HG03159 (cell line): Measurements from ENCODE around the gene C3orf18.

ENCODE experiments used
- ATAC-seq: cut with Tn5 transposase; IDR thresholded peaks from one replicate; pipeline ENCODE4 v1.9.1; 2021; ENCODE audit warnings: mild to moderate bottlenecking, moderate library complexity; ENCODE audit not compliant: unreplicated experiment

The C3orf18 gene

GRCh38 chr3:50567386-50568167 is at the start of gene C3orf18:
C3orf18 (minus strand) TSS chr3:50567747; CDS start chr3:50565699, 2,048 bp downstream.
- peak; percentile 75 for ATAC-seq

GRCh38 chr3:50616770-50617095 is 49.2 kb upstream of the C3orf18 start:
- ATAC-seq, result peak; percentile 64

- peak; percentile 34 for ATAC-seq
These were observed 48.6 kb upstream of the C3orf18 start for GRCh38 chr3:50616003-50616769.

- no peak for ATAC-seq
These were observed 47.6 kb upstream of the C3orf18 start for GRCh38 chr3:50615190-50615589.

- ATAC-seq, result no peak
These were observed 45.7 kb upstream of the C3orf18 start for GRCh38 chr3:50612970-50613846.

- ATAC-seq, result peak; percentile 6
These were observed 44.8 kb upstream of the C3orf18 start for GRCh38 chr3:50612234-50612882.

GRCh38 chr3:50611464-50612233 is 44.1 kb upstream of the C3orf18 start, which contains the start of gene CISH:
CISH (minus strand) TSS chr3:50611774; CDS start chr3:50611650, 124 bp downstream.
- ATAC-seq, result peak; percentile 69

GRCh38 chr3:50610992-50611463 is 43.5 kb upstream of the C3orf18 start:
- no peak for ATAC-seq

GRCh38 chr3:50610181-50610971 is 42.8 kb upstream of the C3orf18 start:
- no peak for ATAC-seq

- ATAC-seq, result no peak
These were observed 42.2 kb upstream of the C3orf18 start for GRCh38 chr3:50609763-50610085.

GRCh38 chr3:50609071-50609762 is 41.7 kb upstream of the C3orf18 start:
- ATAC-seq, result no peak

GRCh38 chr3:50608278-50608677 is 40.7 kb upstream of the C3orf18 start:
- no peak for ATAC-seq

GRCh38 chr3:50607271-50608091 is 39.9 kb upstream of the C3orf18 start:
- ATAC-seq, result no peak

GRCh38 chr3:50606596-50606995 is 39.0 kb upstream of the C3orf18 start:
- ATAC-seq, result no peak

- no peak for ATAC-seq
These were observed 38.4 kb upstream of the C3orf18 start for GRCh38 chr3:50605901-50606326.

- ATAC-seq, result no peak
These were observed 37.4 kb upstream of the C3orf18 start for GRCh38 chr3:50604628-50605588.
